Subcutaneous adipose tissue (tissue), 4 donors: ENCODE measurements around the gene HOXA2. TPM values are rescaled to one million over a fixed set of nuclear protein-coding genes. Genes with fewer than 3 reads are reported as not detected.

Experiments
- total RNA-seq, 4 donors: library from RNA; depleted of rRNA; stranded (reverse); fragments of >200 nt; gene quantifications; one replicate each; pipeline ENCODE4 v1.1.0, GENCODE V29; 2016
- TF ChIP-seq, protein P1 (sequence below): fragments of 450-650 bp; IDR thresholded peaks from one replicate; pipeline ENCODE4 v1.5.1; 2016; ENCODE audit warnings: low read depth, mild to moderate bottlenecking, control low read depth, antibody characterized with exemption, moderate library complexity

The HOXA2 gene
- total RNA-seq, 4 donors from 2014 or later: 0.51 to 1.7 (median 0.88) TPM; not detected in 1

DNA sequence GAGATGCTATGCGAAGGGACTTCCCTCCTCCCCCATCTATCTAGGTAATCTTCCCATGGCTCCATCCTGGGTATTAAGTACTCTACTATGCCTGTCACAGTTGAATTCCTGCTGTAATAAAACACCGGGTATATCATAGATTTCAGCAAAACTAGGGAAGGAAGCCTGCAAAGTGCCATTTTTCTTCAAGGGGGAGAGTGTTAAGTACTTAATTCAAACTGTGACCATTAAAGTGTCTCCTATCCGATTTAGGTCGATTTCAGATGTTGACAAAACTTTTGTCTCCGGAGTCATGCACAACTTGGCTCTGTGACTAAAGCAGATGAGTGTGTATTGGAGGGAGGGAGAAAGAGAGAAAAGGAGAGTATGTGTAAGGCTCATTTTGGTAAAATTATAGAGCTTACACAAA lies 23.5 kb upstream of the HOXA2 start:
- TF ChIP-seq, protein P1, sequence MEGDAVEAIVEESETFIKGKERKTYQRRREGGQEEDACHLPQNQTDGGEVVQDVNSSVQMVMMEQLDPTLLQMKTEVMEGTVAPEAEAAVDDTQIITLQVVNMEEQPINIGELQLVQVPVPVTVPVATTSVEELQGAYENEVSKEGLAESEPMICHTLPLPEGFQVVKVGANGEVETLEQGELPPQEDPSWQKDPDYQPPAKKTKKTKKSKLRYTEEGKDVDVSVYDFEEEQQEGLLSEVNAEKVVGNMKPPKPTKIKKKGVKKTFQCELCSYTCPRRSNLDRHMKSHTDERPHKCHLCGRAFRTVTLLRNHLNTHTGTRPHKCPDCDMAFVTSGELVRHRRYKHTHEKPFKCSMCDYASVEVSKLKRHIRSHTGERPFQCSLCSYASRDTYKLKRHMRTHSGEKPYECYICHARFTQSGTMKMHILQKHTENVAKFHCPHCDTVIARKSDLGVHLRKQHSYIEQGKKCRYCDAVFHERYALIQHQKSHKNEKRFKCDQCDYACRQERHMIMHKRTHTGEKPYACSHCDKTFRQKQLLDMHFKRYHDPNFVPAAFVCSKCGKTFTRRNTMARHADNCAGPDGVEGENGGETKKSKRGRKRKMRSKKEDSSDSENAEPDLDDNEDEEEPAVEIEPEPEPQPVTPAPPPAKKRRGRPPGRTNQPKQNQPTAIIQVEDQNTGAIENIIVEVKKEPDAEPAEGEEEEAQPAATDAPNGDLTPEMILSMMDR: no peak

DNA sequence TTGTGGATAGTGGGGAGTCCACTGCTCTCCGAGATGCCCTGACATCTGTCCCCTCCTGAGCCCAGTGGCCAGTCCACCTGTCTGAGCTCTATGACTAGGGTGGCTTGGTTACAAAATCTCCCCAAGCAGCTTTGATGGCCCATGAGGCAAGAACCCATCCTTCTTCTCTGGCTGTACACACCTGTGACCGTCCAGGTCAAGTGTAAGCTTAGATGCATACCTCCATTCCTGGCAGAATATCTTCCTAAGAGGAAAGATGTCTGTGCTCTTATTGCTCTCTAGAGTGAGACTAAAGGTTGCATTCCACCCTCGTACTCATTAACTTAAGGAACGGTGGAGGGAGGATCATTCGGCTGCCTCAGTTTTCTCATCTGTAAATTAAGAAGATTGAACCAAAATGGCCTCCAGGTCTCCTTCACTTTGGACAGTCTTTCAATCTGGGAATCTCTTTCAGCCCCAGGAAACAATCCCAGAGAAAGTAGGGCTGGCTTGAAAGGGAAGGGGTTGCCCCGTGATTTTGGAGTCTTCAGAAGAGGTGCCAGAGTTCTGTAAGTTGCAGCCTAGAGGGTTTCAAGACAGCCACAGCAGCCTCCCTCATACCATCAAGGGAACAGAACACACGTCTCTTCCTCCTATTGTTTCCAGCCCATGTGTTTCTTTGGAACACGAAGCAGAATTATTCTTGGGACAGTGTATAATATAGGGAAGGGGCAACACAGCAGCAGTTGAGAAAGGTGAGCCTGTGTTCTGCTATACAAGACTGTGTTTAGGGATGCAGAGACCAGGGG lies 22.6 kb upstream of the HOXA2 start:
- TF ChIP-seq, protein P1: no peak

DNA sequence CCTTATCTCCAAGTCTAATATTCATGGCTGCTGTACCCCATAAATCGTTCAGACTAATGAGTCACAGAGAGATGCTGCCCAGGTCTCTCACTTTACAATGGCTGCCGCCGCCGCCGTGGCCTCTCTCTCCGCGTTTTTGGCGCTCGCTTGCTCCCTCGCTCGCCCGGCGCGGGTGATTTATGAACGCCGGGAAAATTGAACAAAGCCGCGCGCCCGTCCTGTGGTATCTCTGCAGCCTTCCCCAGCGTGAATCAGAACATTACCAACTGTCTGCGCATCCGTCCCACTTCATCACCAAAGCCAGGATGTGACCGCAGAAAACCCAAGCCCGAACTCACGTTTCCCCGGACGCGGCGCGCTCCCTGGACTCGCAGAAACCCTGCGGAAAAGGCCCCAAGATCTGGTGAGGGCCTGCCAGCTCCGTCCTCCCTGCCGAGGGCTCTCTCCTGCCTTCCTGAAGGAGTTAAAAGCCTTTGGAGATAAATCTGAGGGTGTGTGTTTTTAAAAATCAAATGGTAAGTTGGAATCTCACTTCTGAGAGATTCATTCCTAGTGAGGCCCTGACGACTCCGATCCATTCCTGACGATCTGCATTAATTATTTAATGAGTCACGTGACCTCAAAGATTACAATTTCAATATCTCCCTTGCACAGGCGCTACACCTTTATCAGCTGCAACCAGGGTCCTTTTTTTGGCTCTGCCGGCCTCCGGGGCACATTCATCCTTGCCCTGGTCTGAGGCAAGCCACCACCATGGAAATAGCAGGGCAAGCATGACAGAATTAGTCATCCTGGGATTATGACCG lies 21.8 kb upstream of the HOXA2 start:
- TF ChIP-seq, protein P1: no peak

DNA sequence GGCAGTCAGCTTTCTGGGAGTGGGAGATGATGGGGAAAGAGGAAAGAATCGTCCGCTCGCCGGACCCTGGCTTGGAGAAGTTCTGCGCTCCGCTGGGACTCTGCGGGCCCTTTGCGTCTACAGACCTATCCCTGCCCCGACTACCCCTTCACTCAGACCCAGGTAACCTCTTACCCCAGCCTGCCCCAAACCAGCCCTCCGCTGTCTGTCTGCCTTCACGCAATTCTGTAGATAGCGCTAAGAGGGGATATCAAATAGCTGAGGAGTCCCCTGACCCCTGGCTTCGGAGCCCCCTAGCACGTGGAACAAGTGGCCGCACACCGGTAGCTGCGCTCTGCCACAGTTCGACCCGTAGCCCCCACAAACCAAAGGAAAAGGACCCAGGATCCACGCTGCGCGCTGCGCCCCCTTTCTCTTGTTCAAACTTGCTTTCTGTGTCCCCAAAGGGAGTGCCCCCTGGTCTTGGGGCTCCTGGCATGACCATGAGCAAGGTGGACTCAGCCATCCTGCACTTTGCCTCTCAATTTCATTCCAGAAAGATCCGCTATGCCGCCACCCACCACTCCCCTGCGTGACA lies 21.1 kb upstream of the HOXA2 start:
- TF ChIP-seq, protein P1: no peak

DNA sequence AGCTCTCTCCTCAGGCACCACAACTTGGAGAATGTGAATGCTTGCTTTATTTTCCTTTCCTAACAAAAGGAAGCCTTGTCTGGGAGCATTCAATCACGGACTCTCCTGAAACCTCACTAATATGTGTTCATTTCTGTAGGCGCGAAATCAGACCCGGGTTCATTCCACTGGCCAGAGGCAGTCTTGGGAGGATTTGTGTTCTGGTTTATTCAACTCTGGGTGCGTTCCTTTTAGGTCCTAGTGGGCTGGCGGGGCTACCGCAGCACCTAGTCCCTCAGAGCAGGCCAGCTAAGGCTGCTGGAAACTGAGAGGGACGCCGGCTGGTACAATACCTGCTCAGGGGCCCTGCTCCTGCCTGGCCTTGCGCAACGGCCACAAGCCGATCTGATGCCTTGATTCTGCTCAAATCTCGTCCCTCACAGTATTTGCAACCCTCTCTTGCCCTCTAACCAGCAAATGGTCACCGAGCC lies 20.6 kb upstream of the HOXA2 start:
- TF ChIP-seq, protein P1: no peak

DNA sequence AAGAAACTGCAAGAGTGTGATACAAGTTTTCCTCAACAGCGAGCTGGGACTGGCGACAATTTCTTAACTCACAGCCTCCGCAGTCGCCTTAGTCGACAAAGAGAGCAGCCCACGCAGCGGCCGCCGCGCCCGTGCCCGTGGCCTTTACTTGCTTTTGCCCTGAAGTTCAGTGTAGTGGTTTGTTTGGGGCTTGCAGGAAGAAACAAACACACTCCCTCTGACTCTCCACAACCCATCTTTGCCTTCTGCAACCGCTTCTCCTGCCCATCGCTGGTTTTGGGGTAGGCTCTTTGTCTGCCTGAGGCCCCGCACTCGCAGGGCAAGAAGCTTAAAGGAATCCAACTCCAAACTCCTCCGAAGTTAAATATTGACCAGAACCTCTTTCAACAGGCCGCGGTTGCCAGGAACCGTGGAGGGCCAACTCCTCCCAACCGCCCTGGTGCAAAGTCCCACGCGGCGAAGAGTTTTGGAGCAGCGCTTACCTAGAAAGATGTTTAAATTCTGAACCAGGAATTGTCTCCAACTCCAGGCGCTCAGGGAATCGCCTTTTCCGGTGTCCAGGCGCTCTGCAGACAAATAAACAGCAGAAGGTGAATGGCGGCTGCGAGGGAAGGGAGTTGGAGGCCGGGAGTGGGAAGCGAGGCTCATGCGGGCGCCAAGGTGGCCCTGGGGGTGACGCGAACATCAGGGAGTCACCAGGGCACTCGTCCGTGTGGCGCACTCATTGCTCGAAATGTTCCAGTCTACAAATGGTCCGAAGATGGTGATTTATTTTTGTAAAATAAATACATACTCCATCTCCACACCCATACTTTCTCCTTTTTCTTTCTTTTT lies 19.8 kb upstream of the HOXA2 start:
- TF ChIP-seq, protein P1: no peak
